ENCODE results near the gene CHCHD5.

The CHCHD5 gene

DNA sequence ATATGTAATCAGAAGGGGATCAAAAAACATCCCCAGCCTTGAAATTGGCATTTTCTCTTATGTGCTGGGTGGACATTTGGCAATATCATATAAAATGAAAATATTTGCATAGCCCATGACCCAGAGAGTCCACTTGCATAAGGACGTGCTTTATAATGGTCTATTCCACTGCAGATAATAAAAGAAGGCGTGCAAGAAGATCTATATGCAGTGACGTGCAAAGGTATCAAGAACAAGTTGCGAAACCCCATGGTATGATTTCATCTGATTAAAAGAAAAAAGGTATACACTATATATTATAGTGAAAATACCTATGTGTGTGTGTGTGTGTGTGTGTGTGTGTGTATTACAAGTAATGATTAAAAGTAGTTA, 52.9 kb downstream of the CHCHD5 start:
- Histone ChIP-seq H3K36me3 (ENCODE audit: control insufficient read depth, insufficient read depth, low read length) (no peaks in the 10 kb centered on the region), H3K9me3 (ENCODE audit: control insufficient read depth, insufficient read depth, low read length) (no peaks in the 10 kb centered on the region), H3K27me3 (ENCODE audit: control insufficient read depth, insufficient read depth, low read length) (no peaks in the 10 kb centered on the region), H3K27ac (ENCODE audit: low read depth, low read length) (no peak overlapping the region), H3K4me1 (ENCODE audit: control insufficient read depth, insufficient read depth, low read length) (no peaks in the 10 kb centered on the region), H3K4me3 (ENCODE audit: low read depth, low read length) (no peak overlapping the region), H3K9ac (ENCODE audit: low read depth, low read length) (no peak overlapping the region)

All from HUES48 (cell line).